Panc1 (cell line): Measurements from ENCODE around the gene ENTHD1. TPM values are rescaled to one million over a fixed set of nuclear protein-coding genes. Genes with fewer than 3 reads are reported as not detected.

Experiments used
- ATAC-seq: fragments of 200-7000 bp; cut with Tn5 transposase; 2 replicates; pipeline ENCODE4 v1.9.1; 2020; ENCODE audit warnings: mild to moderate bottlenecking, moderate library complexity
- BruUV-seq: library from RNA; stranded (reverse); fragments of 400-500 nt; replicated peaks from 2 replicates; lab custom pipeline; 2021; lab: Mats Ljungman, UMichigan
- CTCF ChIA-PET: fragments of 300-600 bp; sonication (Branson Sonifier 250); formaldehyde crosslinking; loops from one replicate; lab custom pipeline; 2022; ENCODE audit warnings: antibody characterized with exemption; lab: Charles Lee
- POLR2A ChIA-PET: fragments of 300-600 bp; sonication (Branson Sonifier 250); formaldehyde crosslinking; loops from one replicate; lab custom pipeline; 2022; ENCODE audit warnings: antibody characterized with exemption; lab: Charles Lee
- DNase-seq: peaks from one replicate; pipeline ENCODE4 v3.0.0-alpha.2; 2010; ENCODE audit warnings: low read depth, low spot score
- H3K27ac ChIP-seq: 2 replicates; pipeline ENCODE4 v1.5.1; 2011; ENCODE audit warnings: mild to moderate bottlenecking, low read length, inconsistent platforms
- H3K27me3 ChIP-seq: fragments of 200-500 bp; sonication (Bioruptor generic); 2 replicates; pipeline ENCODE4 v1.6.0; 2014; ENCODE audit warnings: low read length, inconsistent platforms; ENCODE audit not compliant: control insufficient read depth, insufficient read depth
- H3K36me3 ChIP-seq: fragments of 200-500 bp; sonication (Bioruptor generic); 2 replicates; pipeline ENCODE4 v1.5.1; 2014; ENCODE audit warnings: inconsistent platforms, mild to moderate bottlenecking, low read length, moderate library complexity; ENCODE audit not compliant: control insufficient read depth, insufficient read depth
- H3K4me1 ChIP-seq: 2 replicates; pipeline ENCODE4 v1.5.1; 2011; ENCODE audit warnings: inconsistent platforms, mild to moderate bottlenecking, low read length, moderate library complexity; ENCODE audit not compliant: control insufficient read depth, insufficient read depth
- H3K4me3 ChIP-seq, 2 experiments: 2 replicates each; pipeline ENCODE4 v1.5.1; 2011 to 2012; ENCODE audit warnings: low read depth in 2 of 2, low read length in 2 of 2, mild to moderate bottlenecking in 2 of 2, inconsistent platforms in 1 of 2, moderate library complexity in 1 of 2
- H3K9me3 ChIP-seq: fragments of 200-500 bp; sonication (Bioruptor generic); 2 replicates; pipeline ENCODE4 v1.5.1; 2014; ENCODE audit warnings: low read depth, mild to moderate bottlenecking, inconsistent platforms, low read length, moderate library complexity; ENCODE audit not compliant: control insufficient read depth, insufficient read depth
- CTCF ChIP-seq: fragments of 450-650 bp; IDR thresholded peaks from 2 replicates; pipeline ENCODE4 v1.5.1; 2017; ENCODE audit warnings: mild to moderate bottlenecking
- POLR2AphosphoS5 ChIP-seq: IDR thresholded peaks from 2 replicates; pipeline ENCODE4 v1.6.1; 2012; ENCODE audit warnings: mild to moderate bottlenecking, low read depth, low read length, moderate library complexity
- REST ChIP-seq, 2 experiments: IDR thresholded peaks; 2 replicates each; pipeline ENCODE4 v1.6.1; 2011 to 2012; ENCODE audit warnings: low read depth in 2 of 2, control low read depth in 1 of 2, low read length in 1 of 2, mild to moderate bottlenecking in 1 of 2, moderate library complexity in 1 of 2; ENCODE audit not compliant: insufficient read depth in 1 of 2
- SIN3A ChIP-seq: IDR thresholded peaks from 2 replicates; pipeline ENCODE4 v1.6.1; 2012; ENCODE audit warnings: low read depth, mild to moderate bottlenecking, low read length, moderate library complexity, borderline replicate concordance; ENCODE audit not compliant: insufficient read depth
- TCF7L2 ChIP-seq: IDR thresholded peaks from 2 replicates; pipeline ENCODE4 v1.6.1; 2011; ENCODE audit warnings: mild to moderate bottlenecking, low read depth, low read length, inconsistent platforms
- in situ Hi-C: cut with HindIII; loops from 2 replicates; pipeline ENCODE4 v1.10.0; 2016; ENCODE audit warnings: low sequenced_read_pairs, low pct_unique_long_range_greater_than_20kb
- intact Hi-C: fragments of 100-400 bp; cut with micrococcal nuclease; formaldehyde crosslinking; loops from one replicate; pipeline ENCODE4 v1.10.0; 2022; ENCODE audit not compliant: unreplicated experiment
- total RNA-seq: library from RNA; stranded (reverse); gene quantifications from one replicate; pipeline ENCODE4 v1.2.1, GENCODE V29; 2021; ENCODE audit not compliant: unreplicated experiment

ENTHD1 gene
- total RNA-seq, 1 experiment from 2014 or later, result not detected

GRCh38 chr22:39821008-39821407, 72.6 kb downstream of the ENTHD1 start:
- BruUV-seq, result no TSS peak
- Histone ChIP-seq H3K36me3 (no peaks in the 10 kb centered on the region), H3K4me3 (no peak overlapping the region), H3K27me3 (no peaks in the 10 kb centered on the region), H3K9me3 (no peaks in the 10 kb centered on the region), H3K4me1 (no peaks in the 10 kb centered on the region), H3K27ac (no peak overlapping the region)
- ATAC-seq (no peak), DNase-seq (no peak)
- TF ChIP-seq POLR2AphosphoS5 (no peak), CTCF (no peak), TCF7L2 (no peak), SIN3A (no peak), REST (IDR thresholded peaks at IDR 0.05; ENCODE audit: insufficient read depth in 1 of 2, low read depth in 2 of 2, low read length in 1 of 2) (no peak)
- ChIA-PET POLR2A (no interaction called here), CTCF (no interaction called here)
- intact Hi-C loops (no loop called here), in situ Hi-C loops (no loop called here)

- ATAC-seq, result no peak
- Histone ChIP-seq H3K36me3 (no peaks in the 10 kb centered on the region), H3K27me3 (no peaks in the 10 kb centered on the region), H3K4me3 (no peak overlapping the region), H3K4me1 (no peaks in the 10 kb centered on the region), H3K9me3 (no peaks in the 10 kb centered on the region), H3K27ac (no peak overlapping the region)
- CTCF ChIA-PET, result no interaction called here
- no TSS peak for BruUV-seq
- intact Hi-C loops, result no loop called here
- DNase-seq, result peak; percentile 15
- POLR2A ChIA-PET, result no interaction called here
- in situ Hi-C loops, result no loop called here
- TF ChIP-seq CTCF, result no peak
- TF ChIP-seq POLR2AphosphoS5, result no peak
- TF ChIP-seq REST (IDR thresholded peaks at IDR 0.05; ENCODE audit: insufficient read depth in 1 of 2, low read depth in 2 of 2, low read length in 1 of 2), result no peak
- no peak for TF ChIP-seq SIN3A
- no peak for TF ChIP-seq TCF7L2
Observed at GRCh38 chr22:39820256-39820655, 73.3 kb downstream of the ENTHD1 start.
